IMR-90 (cell line): ENCODE results near the gene C11orf21. TPM values are rescaled to one million over a fixed set of nuclear protein-coding genes. Genes with fewer than 3 reads are reported as not detected.

ENCODE experiments used
- ATAC-seq: fragments of 200-7000 bp; cut with Tn5 transposase; 2 replicates; pipeline ENCODE4 v1.9.1; 2020; ENCODE audit warnings: low read depth, mild to moderate bottlenecking, moderate library complexity
- BruUV-seq: library from RNA; stranded (reverse); fragments of 400-500 nt; replicated peaks from 2 replicates; lab custom pipeline; 2021; lab: Mats Ljungman, UMichigan
- CTCF ChIA-PET: fragments of 300-600 bp; formaldehyde crosslinking; extraction: SDS; loops from one replicate; lab custom pipeline; 2021; ENCODE audit warnings: antibody characterized with exemption; lab: Yijun Ruan, JAX
- POLR2A ChIA-PET: fragments of 300-600 bp; sonication (Branson Sonifier 250); formaldehyde crosslinking; loops from one replicate; lab custom pipeline; 2022; ENCODE audit warnings: antibody characterized with exemption; ENCODE audit not compliant: unreplicated experiment; lab: Charles Lee
- DNase-seq: peaks from one replicate; pipeline ENCODE4 v3.0.0; 2013
- H2AFZ ChIP-seq: replicated peaks from 2 replicates; pipeline ENCODE3; 2013; ENCODE audit warnings: low read length, mild to moderate bottlenecking; ENCODE audit not compliant: poor library complexity
- H2AK5ac ChIP-seq: 2 replicates; pipeline ENCODE4 v1.6.1; 2013; ENCODE audit warnings: low read depth, low read length, inconsistent platforms
- H2AK9ac ChIP-seq: replicated peaks from 2 replicates; pipeline ENCODE3; 2013; ENCODE audit warnings: mild to moderate bottlenecking, low read depth, low read length, moderate library complexity; ENCODE audit not compliant: poor library complexity
- H2BK120ac ChIP-seq: 2 replicates; pipeline ENCODE4 v1.6.1; 2013; ENCODE audit warnings: low read depth, low read length, inconsistent platforms
- H2BK15ac ChIP-seq: 3 replicates; pipeline ENCODE4 v1.6.1; 2013; ENCODE audit warnings: low read depth, low read length, inconsistent platforms
- H2BK20ac ChIP-seq: 2 replicates; pipeline ENCODE4 v1.6.1; 2013; ENCODE audit warnings: low read depth, mild to moderate bottlenecking, inconsistent platforms, low read length, moderate library complexity
- H2BK5ac ChIP-seq: 2 replicates; pipeline ENCODE4 v1.6.1; 2013; ENCODE audit warnings: mild to moderate bottlenecking, low read depth, low read length, inconsistent platforms; ENCODE audit not compliant: poor library complexity, severe bottlenecking
- H3K14ac ChIP-seq: replicated peaks from 2 replicates; pipeline ENCODE4 v1.6.1; 2013; ENCODE audit warnings: low read depth, low read length, inconsistent platforms
- H3K18ac ChIP-seq: 2 replicates; pipeline ENCODE4 v1.6.1; 2013; ENCODE audit warnings: low read depth, low read length, control low read depth
- H3K23ac ChIP-seq: 2 replicates; pipeline ENCODE4 v1.6.1; 2013; ENCODE audit warnings: low read depth, low read length, inconsistent platforms
- H3K27ac ChIP-seq: 2 replicates; pipeline ENCODE4 v1.5.1; 2013; ENCODE audit warnings: mild to moderate bottlenecking, control low read depth, low read length; ENCODE audit not compliant: insufficient read depth
- H3K27me3 ChIP-seq: 2 replicates; pipeline ENCODE4 v1.6.1; 2013; ENCODE audit warnings: low read length; ENCODE audit not compliant: control insufficient read depth, insufficient read depth
- H3K36me3 ChIP-seq: 2 replicates; pipeline ENCODE4 v1.6.1; 2013; ENCODE audit warnings: low read length, mixed read lengths; ENCODE audit not compliant: control insufficient read depth, insufficient read depth
- H3K4ac ChIP-seq: 2 replicates; pipeline ENCODE4 v1.6.1; 2013; ENCODE audit warnings: low read depth, low read length, inconsistent platforms
- H3K4me1 ChIP-seq: 2 replicates; pipeline ENCODE4 v1.6.1; 2013; ENCODE audit warnings: low read length, mixed read lengths; ENCODE audit not compliant: control insufficient read depth, insufficient read depth
- H3K4me2 ChIP-seq: 2 replicates; pipeline ENCODE4 v1.6.1; 2013; ENCODE audit warnings: low read depth, mild to moderate bottlenecking, control low read depth, low read length, moderate library complexity
- H3K4me3 ChIP-seq: 2 replicates; pipeline ENCODE4 v1.5.1; 2013; ENCODE audit warnings: low read depth, mild to moderate bottlenecking, control low read depth, low read length, moderate library complexity; ENCODE audit not compliant: insufficient read depth
- H3K56ac ChIP-seq: 2 replicates; pipeline ENCODE4 v1.6.1; 2013; ENCODE audit warnings: low read length, inconsistent platforms; ENCODE audit not compliant: insufficient read depth; ENCODE audit errors: extremely low read depth
- H3K79me1 ChIP-seq, 2 experiments: 2 replicates each; pipeline ENCODE4 v1.6.1; 2013; ENCODE audit warnings: low read length in 2 of 2, inconsistent platforms in 1 of 2, low read depth in 1 of 2
- H3K9ac ChIP-seq: 2 replicates; pipeline ENCODE4 v1.6.1; 2013; ENCODE audit warnings: low read depth, low read length, control low read depth
- H3K9me1 ChIP-seq: 2 replicates; pipeline ENCODE4 v1.6.1; 2013; ENCODE audit warnings: low read length, inconsistent platforms; ENCODE audit not compliant: insufficient read depth
- H3K9me3 ChIP-seq: 2 replicates; pipeline ENCODE4 v1.6.1; 2013; ENCODE audit warnings: low read length; ENCODE audit not compliant: control insufficient read depth, insufficient read depth
- H4K20me1 ChIP-seq: 2 replicates; pipeline ENCODE4 v1.6.1; 2013; ENCODE audit warnings: low read length, inconsistent platforms; ENCODE audit not compliant: insufficient read depth
- H4K5ac ChIP-seq: 2 replicates; pipeline ENCODE4 v1.6.1; 2013; ENCODE audit warnings: mild to moderate bottlenecking, low read depth, low read length, control low read depth
- H4K8ac ChIP-seq, 2 experiments: 2 replicates each; pipeline ENCODE4 v1.6.1; 2013; ENCODE audit warnings: low read depth in 2 of 2, low read length in 2 of 2, control low read depth in 1 of 2, inconsistent platforms in 1 of 2
- H4K91ac ChIP-seq: 2 replicates; pipeline ENCODE4 v1.6.1; 2013; ENCODE audit warnings: low read depth, low read length, inconsistent platforms; ENCODE audit not compliant: insufficient read depth
- CHD1 ChIP-seq: IDR thresholded peaks from 2 replicates; pipeline ENCODE4 v1.6.1; 2012; ENCODE audit warnings: low read depth, low read length, improper control_type of control experiment
- CTCF ChIP-seq: conservative IDR thresholded peaks from 2 replicates; pipeline ENCODE4 v1.5.1; 2012; ENCODE audit warnings: mild to moderate bottlenecking, low read depth, low read length, improper control_type of control experiment
- MAFK ChIP-seq: IDR thresholded peaks from 2 replicates; pipeline ENCODE4 v1.6.1; 2012; ENCODE audit warnings: low read depth, low read length, improper control_type of control experiment
- MAZ ChIP-seq: IDR thresholded peaks from 2 replicates; pipeline ENCODE4 v1.6.1; 2012; ENCODE audit warnings: low read depth, mild to moderate bottlenecking, low read length, improper control_type of control experiment, moderate library complexity, borderline replicate concordance
- POLR2A ChIP-seq: IDR thresholded peaks from 2 replicates; pipeline ENCODE4 v1.6.1; 2012; ENCODE audit warnings: mild to moderate bottlenecking, low read depth, low read length
- SMC3 ChIP-seq: fragments of 150-350 bp; IDR thresholded peaks from 2 replicates; pipeline ENCODE4 v1.6.1; 2016; ENCODE audit warnings: low read depth, mild to moderate bottlenecking, antibody characterized with exemption, low read length, moderate library complexity
- WGBS, 2 experiments: methylation state at CpG; one replicate each; pipeline versions ENCODE4 v1.1.5 to v1.1.7; 2013; ENCODE audit warnings: missing lambda C conversion rate in 2 of 2; ENCODE audit not compliant: insufficient read length in 1 of 2; ENCODE audit errors: extremely low coverage in 2 of 2; 5-methylcytosine and 5-hydroxymethylcytosine counted together
- dilution Hi-C: fragments of 300-500 bp; cut with HindIII; formaldehyde crosslinking; loops from one replicate; pipeline ENCODE4 v1.14.3; 2018; ENCODE audit warnings: low sequenced_read_pairs; ENCODE audit not compliant: unreplicated experiment
- in situ Hi-C: fragments of 300-500 bp; cut with MboI; formaldehyde crosslinking; loops from 3 replicates; pipeline ENCODE4 v1.14.3; 2019; ENCODE audit warnings: low sequenced_read_pairs, inconsistent platforms, mixed read lengths
- intact Hi-C: fragments of 100-400 bp; cut with micrococcal nuclease; formaldehyde crosslinking; loops from 2 replicates; pipeline ENCODE4 v1.10.0; 2022
- polyA plus RNA-seq, 3 experiments: library from polyadenylated mRNA; depleted of rRNA; stranded (reverse); fragments of >200 nt; gene quantifications; 2 replicates each; pipeline ENCODE4 v1.2.3, GENCODE V29; 2012; ENCODE audit warnings: low replicate concordance in 1 of 3
- total RNA-seq: library from RNA; depleted of rRNA; stranded (reverse); fragments of >200 nt; gene quantifications from 2 replicates; pipeline ENCODE4 v1.2.3, GENCODE V29; 2012
- TF ChIP-seq, protein P1 (sequence below): fragments of 150-350 bp; IDR thresholded peaks from 2 replicates; pipeline ENCODE4 v1.6.1; 2017; ENCODE audit warnings: mild to moderate bottlenecking, antibody characterized with exemption, low read length, low read depth

The C11orf21 gene
- total and polyA plus RNA-seq, 2 of the 4 experiments (the other 2 are of a cell fraction), result not detected

- no peak for TF ChIP-seq MAFK
- TF ChIP-seq SMC3, result no peak
- TF ChIP-seq, protein P1, sequence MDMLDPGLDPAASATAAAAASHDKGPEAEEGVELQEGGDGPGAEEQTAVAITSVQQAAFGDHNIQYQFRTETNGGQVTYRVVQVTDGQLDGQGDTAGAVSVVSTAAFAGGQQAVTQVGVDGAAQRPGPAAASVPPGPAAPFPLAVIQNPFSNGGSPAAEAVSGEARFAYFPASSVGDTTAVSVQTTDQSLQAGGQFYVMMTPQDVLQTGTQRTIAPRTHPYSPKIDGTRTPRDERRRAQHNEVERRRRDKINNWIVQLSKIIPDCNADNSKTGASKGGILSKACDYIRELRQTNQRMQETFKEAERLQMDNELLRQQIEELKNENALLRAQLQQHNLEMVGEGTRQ, result no peak
- no peak for TF ChIP-seq POLR2A
- TF ChIP-seq CTCF, result no peak
- no peak for TF ChIP-seq MAZ
- TF ChIP-seq CHD1, result no peak
- H4K8ac ChIP-seq, result peak overlapping the region in 1 of 2 experiments; percentile 58; a peak in 1 of 4 replicates
- peak overlapping the region; percentile 86 for H2AFZ ChIP-seq
- peaks cover 6% of the 10 kb centered on the region; the same call in 1 of the 2 replicates for H3K9me1 ChIP-seq
- ATAC-seq, result no peak
- H3K4me3 ChIP-seq, result no peak overlapping the region
- H3K56ac ChIP-seq, result no peak overlapping the region
- POLR2A ChIA-PET, result no interaction called here
- H2BK20ac ChIP-seq, result no peak overlapping the region
- H3K14ac ChIP-seq, result no peak overlapping the region
- dilution Hi-C loops, result no loop called here
- H4K91ac ChIP-seq, result peak overlapping the region; percentile 47; the same call in 1 of the 2 replicates
- peak overlapping the region; percentile 60; the same call in 1 of the 2 replicates for H2BK120ac ChIP-seq
- peak overlapping the region; percentile 96 for H2AK9ac ChIP-seq
- H3K27ac ChIP-seq, result no peak overlapping the region
- intact Hi-C loops, result no loop called here
- no peaks in the 10 kb centered on the region for H3K36me3 ChIP-seq
- H3K4me1 ChIP-seq, result peaks cover 24% of the 10 kb centered on the region
- H4K20me1 ChIP-seq, result no peaks in the 10 kb centered on the region
- 0 out of 3 replicates have a peak overlapping the region, but pooled peaks have one; percentile 28 for H2BK15ac ChIP-seq
- no TSS peak for BruUV-seq
- H3K4me2 ChIP-seq, result no peak overlapping the region
- H3K4ac ChIP-seq, result peak overlapping the region; percentile 43
- CTCF ChIA-PET, result no interaction called here
- no peak overlapping the region for H3K9ac ChIP-seq
- no peaks in the 10 kb centered on the region for H3K79me1 ChIP-seq
- no peak overlapping the region for H3K23ac ChIP-seq
- H3K18ac ChIP-seq, result no peak overlapping the region
- peak overlapping the region; percentile 34 for H2BK5ac ChIP-seq
- peak overlapping the region; percentile 2; the same call in 1 of the 2 replicates for H4K5ac ChIP-seq
- no peaks in the 10 kb centered on the region for H3K9me3 ChIP-seq
- no peaks in the 10 kb centered on the region for H3K27me3 ChIP-seq
- whole genome bisulfite sequencing, 2 experiments, result 81% methylated on average over 8 of the region's 21 CpGs; no CpG with 5 or more reads in 1 of the 2 experiments
- in situ Hi-C loops, result loop anchor here (5.0 kb wide), 1 partner anchor 106 kb away; no protein-coding TSS in a partner anchor
- DNase-seq, result no peak
- peak overlapping the region; percentile 91 for H2AK5ac ChIP-seq
Observed at GRCh38 chr11:2311353-2312133, 9.8 kb upstream of the C11orf21 start.
